Spleen (tissue), 7 donors: ENCODE data around the gene BTBD10.

Source experiments
- CTCF ChIP-seq, 11 experiments: fragments of 200-600 bp in 7 of 11; fragments of 450-650 bp in 4 of 11; sonication (generic) in 4 of 11; IDR thresholded peaks in 8 of 11; conservative IDR thresholded peaks in 3 of 11; 1 replicate in 7 of 11; 2 replicates in 4 of 11; pipeline versions ENCODE4 v1.4.0 to v1.8.0; 2016 to 2021; ENCODE audit warnings: antibody characterized with exemption in 11 of 11, inconsistent platforms in 4 of 11, mild to moderate bottlenecking in 1 of 11
- POLR2A ChIP-seq, 3 donors: fragments of 450-650 bp; IDR thresholded peaks; one replicate each; pipeline ENCODE4 v1.5.1; 2017; ENCODE audit warnings: antibody characterized with exemption in 3 of 3, mild to moderate bottlenecking in 1 of 3
- donor health status: DM: no; HTN: no; CAD: no; lungs with moderate emphysema.
- donor health status: DM: no; HTN: no; CAD: no.
- donor health status: DM: no; HTN: no; CAD: no.

DNA sequence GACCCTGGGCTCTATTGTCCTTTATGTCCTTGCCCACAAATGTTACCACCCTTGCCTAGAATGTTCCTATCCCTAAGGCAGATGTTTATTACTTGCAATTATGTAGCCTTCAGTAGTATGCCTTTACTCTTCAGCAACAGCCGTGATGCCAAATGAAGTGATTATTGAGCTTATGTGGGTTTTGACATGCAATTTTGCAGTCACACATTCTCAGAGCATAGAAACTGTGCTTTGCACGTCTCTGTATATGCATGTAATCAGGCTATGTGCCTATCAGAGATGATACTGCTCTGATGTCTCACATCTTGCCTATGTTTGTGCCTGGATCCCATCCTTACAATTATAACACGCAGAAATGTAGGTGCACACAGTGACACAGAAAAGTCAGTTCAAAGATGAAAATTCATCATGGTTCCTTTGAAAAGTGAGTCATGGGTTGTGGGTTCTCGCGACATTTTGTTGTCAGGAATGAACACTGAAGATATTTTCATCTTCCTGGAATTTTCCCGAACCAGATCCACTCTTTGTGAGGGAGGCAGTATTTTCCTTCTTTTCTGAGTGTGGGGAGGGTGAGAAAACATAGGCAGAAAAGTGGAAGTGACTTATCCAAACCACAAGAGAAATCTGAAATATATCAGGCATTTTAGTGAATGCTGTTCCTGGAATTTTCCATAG, 104.3 kb downstream of the BTBD10 start:
- TF ChIP-seq CTCF (IDR thresholded peaks at IDR 0.05 in 8 of 11, conservative IDR thresholded peaks at IDR 0.05 in 3 of 11) (no peak), POLR2A (IDR thresholded peaks at IDR 0.05) (no peak)
